ENCODE measurements around the gene RAB36. TPM values are rescaled to one million over a fixed set of nuclear protein-coding genes. Genes with fewer than 3 reads are reported as not detected.

The RAB36 gene
- total RNA-seq, 2 experiments from 2014 or later, result 0.41 to 3.0 TPM

DNA sequence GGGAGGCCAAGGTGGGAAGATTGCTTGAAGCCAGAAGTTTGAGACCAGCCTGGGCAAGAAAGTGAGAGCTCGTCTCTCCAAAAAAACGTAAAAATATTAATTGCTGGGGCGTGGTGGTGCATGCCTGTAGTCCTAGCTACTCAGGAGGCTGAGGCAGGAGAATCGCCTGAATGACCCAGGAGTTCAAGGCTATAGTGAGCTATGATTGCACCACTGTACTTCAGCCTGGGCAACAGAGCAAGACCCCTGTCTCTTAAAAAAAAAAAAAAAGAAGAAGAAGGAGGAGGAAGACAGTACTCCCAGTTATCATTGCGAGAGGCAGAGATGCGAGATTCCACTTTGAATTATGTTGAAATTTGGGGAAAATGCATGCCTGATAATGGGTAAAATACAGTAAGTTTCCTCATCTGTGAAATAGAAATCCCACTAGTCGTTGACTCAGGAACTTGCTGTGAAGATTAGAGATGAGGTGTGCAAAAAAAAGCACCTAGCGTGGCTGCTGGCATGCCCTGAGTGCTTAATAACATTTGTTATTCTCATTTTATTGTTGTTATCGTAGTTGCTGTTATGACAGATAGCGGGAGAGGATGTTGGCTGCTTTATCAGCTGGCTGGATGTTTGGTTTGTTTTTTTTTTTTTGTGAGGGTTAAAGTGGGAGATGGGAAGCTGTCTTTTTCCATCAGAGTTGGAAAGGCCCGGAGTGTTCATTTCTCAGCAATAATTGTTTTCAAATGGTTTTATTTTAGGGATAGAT lies 68.5 kb downstream of the RAB36 start:
- H3K4me1 ChIP-seq (ENCODE audit: insufficient read depth, low read length, poor library complexity, severe bottlenecking), result peaks cover 79% of the 10 kb centered on the region
- POLR2A ChIA-PET, result interaction anchor here (0.5 to 2.1 kb wide), 2 partner anchors 13 to 30 kb away, joined by 3 to 5 read pairs; no protein-coding TSS in a partner anchor
- intact Hi-C loops (cut with micrococcal nuclease; ENCODE audit: unreplicated experiment), result no loop called here

More for the DNA sequence above, 68.5 kb downstream of the RAB36 start:
- Histone ChIP-seq H3K4me2 (ENCODE audit: low read length) (peak overlapping the region; percentile 55), H3K79me2 (ENCODE audit: insufficient read depth, low read depth, low read length) (peaks cover 26% of the 10 kb centered on the region; the same call in 1 of the 2 replicates), H3K27ac (ENCODE audit: low read depth, low read length, poor library complexity, severe bottlenecking) (no peak overlapping the region), H4K20me1 (ENCODE audit: insufficient read depth, low read length) (no peaks in the 10 kb centered on the region; the same call in 1 of the 2 replicates), H3K36me3 (ENCODE audit: insufficient read depth, low read length) (no peaks in the 10 kb centered on the region; the same call in 1 of the 2 replicates), H3K9me2 (ENCODE audit: insufficient read depth, low read length) (no peaks in the 10 kb centered on the region), H3K4me3 (ENCODE audit: low read depth, low read length, poor library complexity, severe bottlenecking) (no peak overlapping the region), H2AFZ (ENCODE audit: low read length) (no peak overlapping the region), H3K9me3 (ENCODE audit: low read length) (no peaks in the 10 kb centered on the region)
- TF ChIP-seq, protein P1, sequence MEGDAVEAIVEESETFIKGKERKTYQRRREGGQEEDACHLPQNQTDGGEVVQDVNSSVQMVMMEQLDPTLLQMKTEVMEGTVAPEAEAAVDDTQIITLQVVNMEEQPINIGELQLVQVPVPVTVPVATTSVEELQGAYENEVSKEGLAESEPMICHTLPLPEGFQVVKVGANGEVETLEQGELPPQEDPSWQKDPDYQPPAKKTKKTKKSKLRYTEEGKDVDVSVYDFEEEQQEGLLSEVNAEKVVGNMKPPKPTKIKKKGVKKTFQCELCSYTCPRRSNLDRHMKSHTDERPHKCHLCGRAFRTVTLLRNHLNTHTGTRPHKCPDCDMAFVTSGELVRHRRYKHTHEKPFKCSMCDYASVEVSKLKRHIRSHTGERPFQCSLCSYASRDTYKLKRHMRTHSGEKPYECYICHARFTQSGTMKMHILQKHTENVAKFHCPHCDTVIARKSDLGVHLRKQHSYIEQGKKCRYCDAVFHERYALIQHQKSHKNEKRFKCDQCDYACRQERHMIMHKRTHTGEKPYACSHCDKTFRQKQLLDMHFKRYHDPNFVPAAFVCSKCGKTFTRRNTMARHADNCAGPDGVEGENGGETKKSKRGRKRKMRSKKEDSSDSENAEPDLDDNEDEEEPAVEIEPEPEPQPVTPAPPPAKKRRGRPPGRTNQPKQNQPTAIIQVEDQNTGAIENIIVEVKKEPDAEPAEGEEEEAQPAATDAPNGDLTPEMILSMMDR (conservative IDR thresholded peaks at IDR 0.05; ENCODE audit: low read length), result no peak
- no peak for TF ChIP-seq EZH2phosphoT487 (IDR thresholded peaks at IDR 0.05; ENCODE audit: borderline replicate concordance, low read depth, low read length)
- CTCF ChIA-PET (ENCODE audit: unreplicated experiment), result no interaction called here
- no TSS peak for BruUV-seq (replicated peaks)
- DNase-seq (ENCODE audit: low spot score), result no peak

Small RNA genes lying within 50 kb of the gene (small RNA-seq; reads per million reads assigned to genes)
- gene BCRP8, result not detected
- not detected for gene RF00017
- not detected for gene RF00066

Other genes with a start within 250 kb of the RAB36 start
- 36.8 and 46.4 TPM in 2 replicates for gene GNAZ, start 75.0 kb upstream of the RAB36 start, total RNA-seq (2014; rRNA removed; shearing (Covaris generic))
- 38.5 and 42.8 TPM in 2 replicates for gene GNAZ, start 75.0 kb upstream of the RAB36 start, total RNA-seq (2022)
- 0.98 and 3.0 TPM in 2 replicates for gene RSPH14, start 3.5 kb upstream of the RAB36 start, total RNA-seq (2014; rRNA removed; shearing (Covaris generic))
- 6.1 and 7.9 TPM in 2 replicates for gene RSPH14, start 3.5 kb upstream of the RAB36 start, total RNA-seq (2022)
- 46.5 and 51.3 TPM in 2 replicates for gene BCR, start 35.0 kb downstream of the RAB36 start, total RNA-seq (2014; rRNA removed; shearing (Covaris generic))
- 38.7 and 42.2 TPM in 2 replicates for gene BCR, start 35.0 kb downstream of the RAB36 start, total RNA-seq (2022)